Activated CD4-positive, CD25-positive, alpha-beta regulatory T cell treated with anti-CD3 and anti-CD28 coated beads, Interleukin-2, amount 50 U/mL, for 72 hours (primary cell): ENCODE results near the gene RAB3D.

Source experiments
- DNase-seq: peaks from one replicate; pipeline ENCODE4 v3.0.0; 2021

The RAB3D gene

DNA sequence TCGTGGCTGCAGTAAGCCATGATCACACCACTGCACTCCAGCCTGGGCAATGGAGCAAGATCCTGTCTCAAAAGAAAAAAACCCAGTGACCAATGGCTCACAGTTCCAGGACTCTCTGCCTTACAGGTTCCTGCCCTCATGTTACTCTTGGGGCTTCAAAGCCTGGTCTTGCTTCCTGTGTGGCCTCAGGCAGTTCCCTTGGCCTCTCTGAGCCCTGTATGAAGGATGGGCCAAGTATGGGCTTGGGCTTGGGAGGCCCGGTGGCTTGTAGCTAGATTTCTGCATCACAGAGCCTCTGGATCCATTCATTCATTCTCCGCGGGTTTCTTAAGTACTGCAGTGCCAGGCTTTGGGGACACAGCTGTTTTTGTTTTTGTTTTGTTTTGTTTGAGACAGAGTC lies 44.3 kb downstream of the RAB3D start:
- DNase-seq, result no peak

DNA sequence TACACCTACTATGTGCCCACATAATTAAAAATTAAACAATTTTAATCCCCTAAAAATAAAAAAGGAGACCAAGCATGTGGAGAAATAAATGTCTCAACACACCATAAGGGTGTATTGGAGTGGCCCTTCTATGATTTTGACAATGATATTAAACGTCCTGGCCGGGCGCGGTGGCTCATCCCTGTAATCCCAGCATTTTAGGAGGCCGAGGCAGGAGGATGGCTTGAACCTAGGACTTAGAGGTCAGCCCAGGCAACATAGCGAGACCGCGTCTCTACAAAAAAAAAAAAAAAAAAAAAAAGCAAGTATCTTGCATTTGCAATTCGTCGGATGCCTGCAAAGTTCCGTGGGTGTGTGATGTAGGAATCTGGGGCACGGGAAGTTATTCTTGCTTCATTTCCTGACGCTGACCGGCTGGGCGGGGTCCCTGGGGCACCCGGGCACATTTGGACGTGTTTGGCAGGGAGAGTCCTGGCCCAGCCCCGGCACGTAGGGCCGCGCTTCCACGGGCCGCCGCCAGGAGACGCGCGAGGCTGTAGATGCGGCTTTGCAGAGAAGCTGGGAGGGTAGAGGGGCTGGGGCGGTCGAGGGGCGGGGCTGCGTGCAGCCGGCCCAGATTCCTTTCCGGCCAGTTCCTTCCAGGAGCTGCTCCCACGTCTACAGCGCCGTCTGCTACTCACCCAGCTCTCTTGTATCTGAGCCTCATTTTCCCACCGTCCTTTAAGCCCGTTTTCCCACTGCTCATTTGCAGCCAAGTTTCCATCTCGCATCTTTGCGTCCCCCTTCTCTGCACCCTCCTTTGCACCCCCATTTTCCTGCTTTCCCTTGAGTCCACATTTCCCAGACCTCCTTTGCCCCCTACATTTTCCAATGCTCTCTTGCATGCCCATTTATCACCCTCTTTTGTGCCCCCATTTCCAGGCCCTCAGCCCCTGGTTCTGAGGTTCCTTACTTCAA lies 45.7 kb downstream of the RAB3D start:
- peak; percentile 89 for DNase-seq

DNA sequence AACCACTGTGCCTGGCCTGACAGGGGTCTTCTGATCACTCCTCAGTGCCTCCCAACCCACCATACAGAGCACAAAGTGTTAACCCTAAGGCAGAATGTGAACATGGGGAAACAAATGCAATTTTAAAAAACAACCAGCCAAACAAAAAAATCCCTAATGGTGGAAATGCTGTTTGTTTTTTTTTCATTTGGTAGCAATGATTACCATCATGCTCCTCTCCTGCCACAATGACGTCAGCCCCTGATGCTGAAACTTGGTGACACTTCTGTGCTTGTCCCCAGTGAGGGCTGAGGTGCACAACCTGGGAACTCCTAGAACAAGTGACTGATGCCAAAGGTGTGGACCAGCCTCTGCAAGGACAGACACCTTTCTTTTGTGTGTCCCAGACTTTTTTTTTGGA lies 47.5 kb downstream of the RAB3D start:
- DNase-seq, result no peak

DNA sequence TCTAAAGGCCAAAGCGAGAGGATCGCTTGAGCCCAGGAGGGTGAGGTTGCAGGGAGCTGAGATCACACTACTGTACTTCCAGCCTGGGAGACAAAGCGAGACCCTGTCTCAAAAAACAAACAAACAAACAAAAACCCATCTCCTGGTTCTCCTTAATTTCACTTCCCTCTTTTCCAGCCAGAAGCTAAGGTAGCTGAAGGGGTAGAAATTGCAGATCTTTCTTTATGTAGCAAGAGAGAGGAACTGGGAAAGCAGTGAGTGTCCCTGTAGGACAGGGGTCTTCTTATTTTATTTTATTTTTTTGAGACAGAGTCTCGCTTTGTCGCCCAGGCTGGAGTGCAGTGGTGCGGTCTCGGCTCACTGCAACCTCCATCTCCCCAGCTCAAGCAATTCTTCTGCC lies 48.0 kb downstream of the RAB3D start:
- no peak for DNase-seq

DNA sequence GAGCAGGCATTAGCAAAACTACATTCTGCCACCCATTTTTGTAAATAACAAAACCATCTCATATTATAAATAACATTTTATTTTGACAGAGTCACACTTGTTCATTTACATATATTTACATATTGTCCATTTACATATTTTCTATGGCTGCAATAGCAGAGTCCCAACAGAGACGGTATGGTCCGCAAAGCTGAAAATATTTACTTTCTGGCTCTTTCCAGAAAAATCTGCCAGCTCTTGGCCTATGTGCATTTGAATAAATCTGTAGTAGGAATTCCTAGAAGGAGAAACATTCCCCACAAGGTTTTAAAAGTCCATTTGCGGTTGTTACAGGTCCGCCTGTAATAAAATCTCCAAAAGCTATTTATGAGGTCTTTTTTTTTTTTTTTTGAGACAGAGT lies 49.2 kb downstream of the RAB3D start:
- DNase-seq, result no peak

DNA sequence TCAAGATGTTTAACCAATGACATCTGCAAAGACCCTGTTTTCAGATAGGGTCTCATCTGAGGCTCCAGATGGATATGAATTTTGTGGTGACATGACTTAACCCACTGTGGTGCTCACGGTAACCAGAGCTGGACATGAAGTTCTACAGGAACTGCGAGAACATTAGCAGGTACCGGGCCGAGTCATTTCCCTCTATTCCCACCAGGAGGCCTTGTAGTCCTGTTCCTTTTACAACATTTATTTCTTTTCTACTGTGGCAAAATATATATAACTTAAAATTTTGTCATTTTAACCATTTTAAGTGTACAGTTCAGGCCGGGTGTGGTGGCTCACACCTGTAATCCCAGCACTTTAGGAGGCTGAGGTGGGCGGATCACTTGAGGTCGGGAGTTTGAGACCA lies 51.1 kb downstream of the RAB3D start:
- no peak for DNase-seq

DNA sequence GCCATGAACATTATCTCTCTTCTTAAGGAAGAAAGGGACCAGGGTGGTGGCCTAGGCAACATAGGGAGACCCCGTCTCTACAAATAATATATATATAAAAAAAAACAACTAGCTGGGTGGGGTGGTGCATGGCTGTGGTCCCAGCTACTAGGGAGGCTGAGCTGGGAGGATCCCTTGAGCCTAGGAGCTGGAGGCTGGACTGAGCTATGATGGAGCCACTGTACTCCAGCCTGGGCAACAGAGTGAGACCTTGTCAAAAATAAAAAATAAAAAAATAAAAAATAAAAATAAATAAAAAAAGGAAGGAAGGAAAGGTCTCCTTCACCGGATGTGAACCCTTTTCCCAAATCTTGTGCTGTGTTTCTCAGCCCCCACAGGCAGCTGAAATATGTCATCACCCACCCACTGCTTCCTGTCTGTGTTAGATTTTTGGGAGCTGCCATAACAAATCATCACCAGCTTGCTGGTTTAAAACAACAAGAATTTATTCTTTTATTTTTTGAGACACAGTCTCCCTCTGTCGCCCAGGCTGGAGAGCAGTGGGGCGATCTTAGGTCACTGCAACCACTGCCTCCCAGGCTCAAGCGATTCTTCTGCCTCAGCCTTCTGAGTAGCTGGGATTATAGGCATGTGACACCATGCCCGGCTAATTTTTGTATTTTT lies 53.0 kb downstream of the RAB3D start:
- no peak for DNase-seq

DNA sequence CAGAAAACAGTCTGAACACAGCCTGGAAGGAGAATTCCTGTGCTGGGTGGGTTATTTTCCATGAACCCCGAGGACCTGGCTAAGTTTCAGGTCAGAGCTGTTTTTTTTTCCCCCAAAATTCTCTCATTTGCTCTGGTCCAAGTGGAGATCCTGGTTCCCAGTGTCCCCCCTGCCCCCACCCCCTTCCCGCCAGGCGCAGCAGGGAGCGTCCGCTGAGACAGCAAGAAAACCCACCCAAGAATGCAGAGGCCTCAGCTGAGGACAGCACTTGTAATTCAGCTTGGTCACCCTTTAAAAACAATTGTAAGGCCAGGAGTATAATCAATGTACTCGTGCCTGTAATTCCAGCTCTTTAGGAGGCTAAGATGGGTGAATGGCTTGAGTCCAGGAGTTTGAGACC lies 54.9 kb downstream of the RAB3D start:
- DNase-seq, result no peak

DNA sequence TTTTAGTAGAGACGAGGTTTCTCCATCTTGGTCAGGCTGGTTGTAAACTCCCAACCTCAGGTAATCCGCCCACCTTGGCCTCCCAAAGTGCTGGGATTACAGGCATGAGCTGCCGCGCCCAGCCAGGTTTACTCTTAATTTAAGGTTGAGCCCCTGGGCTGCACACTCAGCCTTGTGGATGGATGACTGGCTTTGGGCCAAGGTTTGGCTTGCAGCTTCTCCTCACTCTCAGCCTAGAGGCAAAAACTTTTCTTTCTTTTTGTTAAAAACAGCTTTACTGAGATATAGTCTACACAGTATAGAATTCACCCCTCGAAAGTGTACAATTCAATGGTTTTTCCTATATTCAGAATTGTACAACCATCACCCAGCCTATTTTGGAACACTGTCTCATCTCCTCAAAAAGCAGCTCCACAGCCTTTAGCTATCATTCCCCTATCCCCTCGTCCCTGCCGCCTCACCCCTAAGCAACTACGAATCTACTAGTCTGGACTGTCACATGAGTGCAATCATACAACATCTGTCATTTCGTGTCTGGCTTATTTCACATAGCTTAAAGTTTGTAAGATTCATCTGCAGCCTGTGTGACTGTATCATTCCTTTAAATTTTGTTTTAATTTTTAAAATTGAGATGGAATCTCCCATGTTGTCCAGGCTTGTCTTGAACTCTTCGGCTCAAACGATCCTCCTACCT lies 58.0 kb downstream of the RAB3D start:
- DNase-seq, result no peak

DNA sequence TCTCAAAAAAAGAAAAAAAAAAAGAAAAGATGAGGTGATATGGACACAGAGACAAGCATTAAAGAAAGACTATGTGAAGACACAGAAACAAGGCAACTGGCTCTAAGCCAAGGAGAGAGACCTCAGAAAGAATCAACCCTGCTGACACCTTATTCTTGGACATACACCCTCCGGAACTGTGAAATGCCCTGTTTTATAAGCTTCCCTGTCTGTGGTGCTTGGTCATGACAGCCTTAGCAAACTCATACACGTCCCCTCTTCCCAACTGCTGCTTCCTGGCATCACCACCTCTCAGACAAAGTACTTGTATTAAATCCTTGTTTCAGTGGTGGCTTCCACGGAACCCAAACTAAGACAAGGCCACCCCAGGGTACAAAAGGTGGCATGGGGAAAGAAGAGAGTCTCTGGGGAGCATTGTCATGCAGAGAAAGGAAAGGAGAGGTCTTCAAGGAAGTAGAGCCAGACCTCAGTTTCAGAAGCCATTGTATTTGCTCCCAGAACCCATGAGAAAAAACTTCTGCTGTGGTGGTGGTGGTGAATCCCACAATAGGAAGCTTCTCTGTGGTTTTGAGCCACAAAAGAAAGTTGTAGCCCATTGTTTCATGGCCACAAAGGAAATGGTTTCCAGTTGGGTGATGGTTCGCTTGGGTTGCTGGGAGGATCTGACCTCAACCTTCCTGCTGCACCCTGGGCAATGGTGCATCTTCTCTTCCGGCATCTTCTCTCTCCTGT lies 59.8 kb downstream of the RAB3D start:
- DNase-seq, result no peak

DNA sequence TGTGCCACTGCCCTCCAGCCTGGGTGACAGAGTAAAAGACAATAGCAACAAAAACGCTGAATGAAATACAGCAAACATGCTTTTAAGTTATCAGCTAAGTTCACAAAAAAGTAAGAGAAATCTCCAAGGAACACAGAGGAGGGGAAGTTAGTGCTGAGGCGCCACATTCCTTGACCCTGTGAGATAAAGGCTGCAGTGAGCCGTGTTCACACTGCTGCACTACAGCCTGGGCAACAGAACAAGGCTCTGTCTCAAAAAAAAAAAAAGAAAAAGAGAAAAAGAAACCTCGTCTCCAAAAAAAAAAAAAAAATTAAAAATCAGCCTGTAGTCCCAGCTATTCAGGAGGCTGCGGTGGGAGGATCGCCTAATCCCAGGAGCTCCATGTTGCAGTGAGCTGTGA lies 60.8 kb downstream of the RAB3D start:
- no peak for DNase-seq

DNA sequence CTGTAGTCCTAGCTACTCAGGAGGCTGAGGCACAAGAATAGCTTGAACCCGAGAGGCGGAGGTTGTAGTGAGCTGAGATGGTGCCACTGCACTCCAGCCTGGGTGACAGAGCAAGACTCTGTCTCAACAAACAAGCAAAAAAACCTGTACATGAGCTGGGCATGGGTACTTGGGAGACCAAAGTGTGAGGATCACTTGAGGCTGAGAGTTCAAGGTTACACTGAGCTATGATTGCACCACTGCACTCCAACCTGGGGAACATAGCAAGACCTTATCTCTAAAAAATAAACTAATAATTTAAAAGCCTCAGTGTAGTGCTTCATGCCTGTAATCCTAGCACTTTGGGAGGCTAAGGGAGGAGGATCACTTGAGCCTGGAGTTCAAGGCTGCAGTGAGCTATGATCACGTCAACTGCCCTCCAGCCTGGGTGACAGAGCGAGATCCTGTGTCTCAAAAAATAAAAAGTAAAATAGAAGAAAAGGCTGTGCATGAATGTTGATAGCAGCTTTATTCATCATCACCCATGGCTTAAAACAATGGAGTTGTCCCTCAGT lies 64.8 kb downstream of the RAB3D start:
- no peak for DNase-seq

DNA sequence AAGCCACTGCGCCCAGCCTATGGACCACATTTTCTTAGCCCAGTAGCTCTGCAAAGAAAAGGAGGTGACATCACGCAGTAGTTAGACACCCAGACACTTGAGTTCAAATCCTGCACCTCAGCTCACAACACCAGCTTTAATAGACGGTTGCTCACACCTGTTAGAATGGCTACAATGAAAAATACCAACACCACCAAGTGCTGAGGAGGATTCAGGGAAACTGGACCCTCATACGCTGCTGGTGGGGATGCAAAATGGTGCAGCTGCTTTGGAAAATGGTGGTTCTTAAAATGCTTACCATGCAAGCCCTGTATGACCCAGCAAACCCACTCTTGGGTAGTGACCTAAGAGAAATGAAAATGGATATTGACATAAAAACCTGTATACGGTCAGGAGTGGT lies 65.5 kb downstream of the RAB3D start:
- no peak for DNase-seq

DNA sequence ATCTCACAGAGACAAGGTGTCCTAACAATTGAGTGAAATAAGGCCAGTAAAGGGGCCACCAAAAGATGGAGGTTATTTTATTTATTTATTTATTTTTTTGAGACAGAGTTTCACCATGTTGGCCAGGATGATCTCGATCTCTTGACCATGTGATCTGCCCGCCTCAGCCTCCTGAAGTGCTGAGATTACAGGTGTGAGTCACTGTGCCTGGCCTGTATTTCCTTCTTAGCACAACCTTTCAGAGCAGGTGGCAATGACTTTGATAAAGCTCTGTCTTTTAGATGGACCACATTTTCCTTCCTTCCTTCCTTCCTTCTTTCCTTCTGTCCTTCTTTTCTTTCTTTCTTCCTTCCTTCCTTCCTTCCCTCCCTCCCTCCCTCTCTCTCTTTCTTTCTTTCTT lies 66.2 kb downstream of the RAB3D start:
- no peak for DNase-seq
